IMR-90 (cell line): ENCODE results near the gene SYTL3. TPM values are rescaled to one million over a fixed set of nuclear protein-coding genes. Genes with fewer than 3 reads are reported as not detected.
"Not testable (repeated sequence)": the region's sequence is repeated elsewhere in the genome, so short reads cannot be mapped to it uniquely, and the experiment has no call there.

ENCODE experiments used
- ATAC-seq: fragments of 200-7000 bp; cut with Tn5 transposase; 2 replicates; pipeline ENCODE4 v1.9.1; 2020; ENCODE audit warnings: low read depth, mild to moderate bottlenecking, moderate library complexity
- BruUV-seq: library from RNA; stranded (reverse); fragments of 400-500 nt; replicated peaks from 2 replicates; lab custom pipeline; 2021; lab: Mats Ljungman, UMichigan
- CTCF ChIA-PET: fragments of 300-600 bp; formaldehyde crosslinking; extraction: SDS; loops from one replicate; lab custom pipeline; 2021; ENCODE audit warnings: antibody characterized with exemption; lab: Yijun Ruan, JAX
- POLR2A ChIA-PET: fragments of 300-600 bp; sonication (Branson Sonifier 250); formaldehyde crosslinking; loops from one replicate; lab custom pipeline; 2022; ENCODE audit warnings: antibody characterized with exemption; ENCODE audit not compliant: unreplicated experiment; lab: Charles Lee
- DNase-seq: peaks from one replicate; pipeline ENCODE4 v3.0.0; 2013
- H2AFZ ChIP-seq: replicated peaks from 2 replicates; pipeline ENCODE3; 2013; ENCODE audit warnings: low read length, mild to moderate bottlenecking; ENCODE audit not compliant: poor library complexity
- H2AK5ac ChIP-seq: 2 replicates; pipeline ENCODE4 v1.6.1; 2013; ENCODE audit warnings: low read depth, low read length, inconsistent platforms
- H2AK9ac ChIP-seq: replicated peaks from 2 replicates; pipeline ENCODE3; 2013; ENCODE audit warnings: mild to moderate bottlenecking, low read depth, low read length, moderate library complexity; ENCODE audit not compliant: poor library complexity
- H2BK120ac ChIP-seq: 2 replicates; pipeline ENCODE4 v1.6.1; 2013; ENCODE audit warnings: low read depth, low read length, inconsistent platforms
- H2BK15ac ChIP-seq: 3 replicates; pipeline ENCODE4 v1.6.1; 2013; ENCODE audit warnings: low read depth, low read length, inconsistent platforms
- H2BK20ac ChIP-seq: 2 replicates; pipeline ENCODE4 v1.6.1; 2013; ENCODE audit warnings: low read depth, mild to moderate bottlenecking, inconsistent platforms, low read length, moderate library complexity
- H2BK5ac ChIP-seq: 2 replicates; pipeline ENCODE4 v1.6.1; 2013; ENCODE audit warnings: mild to moderate bottlenecking, low read depth, low read length, inconsistent platforms; ENCODE audit not compliant: poor library complexity, severe bottlenecking
- H3K14ac ChIP-seq: replicated peaks from 2 replicates; pipeline ENCODE4 v1.6.1; 2013; ENCODE audit warnings: low read depth, low read length, inconsistent platforms
- H3K18ac ChIP-seq: 2 replicates; pipeline ENCODE4 v1.6.1; 2013; ENCODE audit warnings: low read depth, low read length, control low read depth
- H3K23ac ChIP-seq: 2 replicates; pipeline ENCODE4 v1.6.1; 2013; ENCODE audit warnings: low read depth, low read length, inconsistent platforms
- H3K27ac ChIP-seq: 2 replicates; pipeline ENCODE4 v1.5.1; 2013; ENCODE audit warnings: mild to moderate bottlenecking, control low read depth, low read length; ENCODE audit not compliant: insufficient read depth
- H3K27me3 ChIP-seq: 2 replicates; pipeline ENCODE4 v1.6.1; 2013; ENCODE audit warnings: low read length; ENCODE audit not compliant: control insufficient read depth, insufficient read depth
- H3K36me3 ChIP-seq: 2 replicates; pipeline ENCODE4 v1.6.1; 2013; ENCODE audit warnings: low read length, mixed read lengths; ENCODE audit not compliant: control insufficient read depth, insufficient read depth
- H3K4ac ChIP-seq: 2 replicates; pipeline ENCODE4 v1.6.1; 2013; ENCODE audit warnings: low read depth, low read length, inconsistent platforms
- H3K4me1 ChIP-seq: 2 replicates; pipeline ENCODE4 v1.6.1; 2013; ENCODE audit warnings: low read length, mixed read lengths; ENCODE audit not compliant: control insufficient read depth, insufficient read depth
- H3K4me2 ChIP-seq: 2 replicates; pipeline ENCODE4 v1.6.1; 2013; ENCODE audit warnings: low read depth, mild to moderate bottlenecking, control low read depth, low read length, moderate library complexity
- H3K4me3 ChIP-seq: 2 replicates; pipeline ENCODE4 v1.5.1; 2013; ENCODE audit warnings: low read depth, mild to moderate bottlenecking, control low read depth, low read length, moderate library complexity; ENCODE audit not compliant: insufficient read depth
- H3K56ac ChIP-seq: 2 replicates; pipeline ENCODE4 v1.6.1; 2013; ENCODE audit warnings: low read length, inconsistent platforms; ENCODE audit not compliant: insufficient read depth; ENCODE audit errors: extremely low read depth
- H3K79me1 ChIP-seq, 2 experiments: 2 replicates each; pipeline ENCODE4 v1.6.1; 2013; ENCODE audit warnings: low read length in 2 of 2, inconsistent platforms in 1 of 2, low read depth in 1 of 2
- H3K9ac ChIP-seq: 2 replicates; pipeline ENCODE4 v1.6.1; 2013; ENCODE audit warnings: low read depth, low read length, control low read depth
- H3K9me1 ChIP-seq: 2 replicates; pipeline ENCODE4 v1.6.1; 2013; ENCODE audit warnings: low read length, inconsistent platforms; ENCODE audit not compliant: insufficient read depth
- H3K9me3 ChIP-seq: 2 replicates; pipeline ENCODE4 v1.6.1; 2013; ENCODE audit warnings: low read length; ENCODE audit not compliant: control insufficient read depth, insufficient read depth
- H4K20me1 ChIP-seq: 2 replicates; pipeline ENCODE4 v1.6.1; 2013; ENCODE audit warnings: low read length, inconsistent platforms; ENCODE audit not compliant: insufficient read depth
- H4K5ac ChIP-seq: 2 replicates; pipeline ENCODE4 v1.6.1; 2013; ENCODE audit warnings: mild to moderate bottlenecking, low read depth, low read length, control low read depth
- H4K8ac ChIP-seq, 2 experiments: 2 replicates each; pipeline ENCODE4 v1.6.1; 2013; ENCODE audit warnings: low read depth in 2 of 2, low read length in 2 of 2, control low read depth in 1 of 2, inconsistent platforms in 1 of 2
- H4K91ac ChIP-seq: 2 replicates; pipeline ENCODE4 v1.6.1; 2013; ENCODE audit warnings: low read depth, low read length, inconsistent platforms; ENCODE audit not compliant: insufficient read depth
- WGBS, 2 experiments: methylation state at CpG; one replicate each; pipeline versions ENCODE4 v1.1.5 to v1.1.7; 2013; ENCODE audit warnings: missing lambda C conversion rate in 2 of 2; ENCODE audit not compliant: insufficient read length in 1 of 2; ENCODE audit errors: extremely low coverage in 2 of 2; 5-methylcytosine and 5-hydroxymethylcytosine counted together
- dilution Hi-C: fragments of 300-500 bp; cut with HindIII; formaldehyde crosslinking; loops from one replicate; pipeline ENCODE4 v1.14.3; 2018; ENCODE audit warnings: low sequenced_read_pairs; ENCODE audit not compliant: unreplicated experiment
- in situ Hi-C: fragments of 300-500 bp; cut with MboI; formaldehyde crosslinking; loops from 3 replicates; pipeline ENCODE4 v1.14.3; 2019; ENCODE audit warnings: low sequenced_read_pairs, inconsistent platforms, mixed read lengths
- intact Hi-C: fragments of 100-400 bp; cut with micrococcal nuclease; formaldehyde crosslinking; loops from 2 replicates; pipeline ENCODE4 v1.10.0; 2022
- polyA plus RNA-seq, 3 experiments: library from polyadenylated mRNA; depleted of rRNA; stranded (reverse); fragments of >200 nt; gene quantifications; 2 replicates each; pipeline ENCODE4 v1.2.3, GENCODE V29; 2012; ENCODE audit warnings: low replicate concordance in 1 of 3
- total RNA-seq: library from RNA; depleted of rRNA; stranded (reverse); fragments of >200 nt; gene quantifications from 2 replicates; pipeline ENCODE4 v1.2.3, GENCODE V29; 2012
- TF ChIP-seq, protein P1 (sequence below): conservative IDR thresholded peaks from 2 replicates; pipeline ENCODE4 v1.5.1; 2012; ENCODE audit warnings: mild to moderate bottlenecking, low read depth, low read length, improper control_type of control experiment

SYTL3 gene
- total and polyA plus RNA-seq, 2 of the 4 experiments (the other 2 are of a cell fraction): 2.9 to 4.3 TPM

GRCh38 chr6:158605266-158605878 is 44.5 kb upstream of the SYTL3 start (continued):
- TF ChIP-seq, protein P1, sequence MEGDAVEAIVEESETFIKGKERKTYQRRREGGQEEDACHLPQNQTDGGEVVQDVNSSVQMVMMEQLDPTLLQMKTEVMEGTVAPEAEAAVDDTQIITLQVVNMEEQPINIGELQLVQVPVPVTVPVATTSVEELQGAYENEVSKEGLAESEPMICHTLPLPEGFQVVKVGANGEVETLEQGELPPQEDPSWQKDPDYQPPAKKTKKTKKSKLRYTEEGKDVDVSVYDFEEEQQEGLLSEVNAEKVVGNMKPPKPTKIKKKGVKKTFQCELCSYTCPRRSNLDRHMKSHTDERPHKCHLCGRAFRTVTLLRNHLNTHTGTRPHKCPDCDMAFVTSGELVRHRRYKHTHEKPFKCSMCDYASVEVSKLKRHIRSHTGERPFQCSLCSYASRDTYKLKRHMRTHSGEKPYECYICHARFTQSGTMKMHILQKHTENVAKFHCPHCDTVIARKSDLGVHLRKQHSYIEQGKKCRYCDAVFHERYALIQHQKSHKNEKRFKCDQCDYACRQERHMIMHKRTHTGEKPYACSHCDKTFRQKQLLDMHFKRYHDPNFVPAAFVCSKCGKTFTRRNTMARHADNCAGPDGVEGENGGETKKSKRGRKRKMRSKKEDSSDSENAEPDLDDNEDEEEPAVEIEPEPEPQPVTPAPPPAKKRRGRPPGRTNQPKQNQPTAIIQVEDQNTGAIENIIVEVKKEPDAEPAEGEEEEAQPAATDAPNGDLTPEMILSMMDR: peak; percentile 77

DNA sequence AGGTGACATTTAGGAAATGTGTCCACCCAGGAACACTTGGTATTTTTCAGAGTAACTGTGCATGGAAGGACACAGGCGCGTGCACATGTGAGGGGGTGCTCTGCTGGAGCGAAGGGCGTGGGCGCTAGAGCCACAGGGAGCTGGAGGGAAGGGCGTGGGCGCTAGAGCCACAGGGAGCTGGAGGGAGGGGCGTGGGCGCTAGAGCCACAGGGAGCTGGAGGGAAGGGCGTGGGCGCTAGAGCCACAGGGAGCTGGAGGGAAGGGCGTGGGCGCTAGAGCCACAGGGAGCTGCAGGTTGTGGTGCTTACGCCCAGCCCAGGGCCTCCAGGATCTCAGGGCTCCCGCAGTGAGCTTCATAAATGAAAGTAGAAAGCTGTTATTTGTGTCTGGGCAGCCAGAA is 43.8 kb upstream of the SYTL3 start:
- H4K91ac ChIP-seq, H3K27ac ChIP-seq, in situ Hi-C loops, H2AK5ac ChIP-seq, ATAC-seq, H2BK15ac ChIP-seq, H4K8ac ChIP-seq, H3K18ac ChIP-seq, H2BK20ac ChIP-seq, H2BK120ac ChIP-seq, H3K4ac ChIP-seq, H2AK9ac ChIP-seq, H4K20me1 ChIP-seq, BruUV-seq, dilution Hi-C loops, H3K56ac ChIP-seq, H2AFZ ChIP-seq, H3K9me1 ChIP-seq, H3K9me3 ChIP-seq, H3K4me3 ChIP-seq, POLR2A ChIA-PET, H3K23ac ChIP-seq, H2BK5ac ChIP-seq, H4K5ac ChIP-seq, H3K4me1 ChIP-seq, H3K14ac ChIP-seq, intact Hi-C loops, H3K27me3 ChIP-seq, H3K9ac ChIP-seq, H3K4me2 ChIP-seq, DNase-seq: not testable (repeated sequence)
- 90% methylated on average over 13 of the region's 15 CpGs; no CpG with 5 or more reads in 1 of the 2 experiments for WGBS, 2 experiments
- H3K79me1 ChIP-seq: peaks cover 21 to 36% of the 10 kb centered on the region in 2 experiments; a peak in 3 of 4 replicates
- CTCF ChIA-PET: interaction anchor here (0.5 to 1.9 kb wide), 6 partner anchors 47 to 392 kb away, joined by 3 to 12 read pairs (median 6); no protein-coding TSS in a partner anchor
- H3K36me3 ChIP-seq: peaks cover 43% of the 10 kb centered on the region
